ENCODE data around the gene KIF1B. TPM values are rescaled to one million over a fixed set of nuclear protein-coding genes. Genes with fewer than 3 reads are reported as not detected.

Gene KIF1B
- total RNA-seq, 4 donors from 2014 or later: 46.7 to 61.8 (median 51.4) TPM

DNA sequence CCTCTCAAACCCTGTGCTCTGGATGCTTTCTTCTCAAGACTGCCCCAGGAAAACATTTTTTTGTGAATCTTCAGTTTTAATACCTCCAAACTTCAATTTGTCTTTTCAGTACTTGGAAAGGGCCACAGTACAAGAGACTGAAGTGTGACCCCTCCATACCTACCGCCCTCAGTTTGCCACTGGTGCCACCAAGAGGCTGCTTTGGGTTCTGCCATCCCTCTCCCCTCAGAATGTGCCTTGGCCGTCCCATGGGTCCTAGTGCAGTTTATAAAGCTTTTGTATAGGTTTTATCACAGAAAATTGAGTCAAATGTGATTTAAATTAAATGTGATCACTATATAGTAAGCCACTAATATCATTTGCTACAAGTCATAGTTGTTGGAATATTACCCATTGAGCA is 127.7 kb downstream of the KIF1B start:
- no peak for TF ChIP-seq CTCF (IDR thresholded peaks at IDR 0.05; ENCODE audit: low read depth)

- no peak for TF ChIP-seq CTCF (IDR thresholded peaks at IDR 0.05; ENCODE audit: low read depth)
These were observed 128.2 kb downstream of the KIF1B start for GRCh38 chr1:10338611-10339010.

DNA sequence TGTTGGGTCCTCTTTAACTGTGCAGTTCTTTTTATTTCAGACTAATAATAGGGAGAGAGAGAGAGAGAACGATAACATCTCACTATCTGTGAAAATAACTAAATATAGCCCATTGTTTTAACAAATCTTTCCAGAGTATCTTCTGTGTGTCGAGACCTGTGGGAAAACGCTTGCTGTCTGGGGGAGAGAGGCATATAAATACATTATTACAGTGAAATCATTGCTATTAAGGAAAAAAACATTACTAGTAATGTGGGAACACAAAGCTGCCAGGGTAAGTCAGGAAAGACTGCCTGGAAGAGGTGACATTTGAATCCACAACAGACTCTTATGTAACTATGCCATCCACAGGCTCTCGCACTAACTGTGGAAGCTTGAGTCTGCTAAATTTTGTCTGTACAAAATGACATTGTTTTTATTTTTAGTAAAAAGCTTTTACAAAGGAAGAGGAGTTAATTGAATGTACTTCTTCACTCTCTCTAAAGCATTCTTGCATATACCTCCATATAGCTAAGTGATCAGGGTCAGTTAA is 128.7 kb downstream of the KIF1B start:
- TF ChIP-seq CTCF (IDR thresholded peaks at IDR 0.05; ENCODE audit: low read depth): no peak

GRCh38 chr1:10339815-10340214 is 129.4 kb downstream of the KIF1B start:
- TF ChIP-seq CTCF (IDR thresholded peaks at IDR 0.05; ENCODE audit: low read depth): no peak

DNA sequence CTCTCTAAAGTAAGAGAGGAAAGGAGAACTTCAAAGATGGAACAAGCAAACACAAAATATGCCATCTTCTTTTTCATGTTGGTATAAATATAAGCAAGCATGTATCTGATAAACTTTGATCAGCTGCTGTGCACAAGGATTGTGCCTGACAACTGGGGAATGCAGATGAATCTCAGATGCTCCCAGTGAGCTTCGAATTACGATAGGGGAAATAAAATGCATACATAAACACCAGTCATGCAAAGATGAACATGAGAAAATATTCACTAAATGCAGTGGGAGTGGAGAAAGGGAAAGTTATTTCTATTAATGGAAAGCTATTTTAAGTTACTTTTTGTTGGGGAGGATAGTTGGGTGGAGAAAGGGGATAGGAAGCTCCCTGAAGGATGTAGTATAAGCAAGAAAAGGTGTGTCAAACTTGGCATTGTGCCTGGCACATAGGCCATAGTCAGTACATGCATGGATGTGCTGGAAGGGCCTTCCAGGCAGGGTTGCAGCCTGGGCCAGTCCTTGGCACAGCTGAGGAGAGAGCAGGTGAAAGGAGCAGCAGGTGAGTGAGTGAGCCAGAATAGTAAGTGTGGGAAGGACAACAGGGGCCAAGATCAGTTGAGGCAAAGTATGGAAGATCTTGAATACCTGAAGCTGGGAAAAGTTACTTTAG is 130.7 kb downstream of the KIF1B start:
- TF ChIP-seq CTCF (IDR thresholded peaks at IDR 0.05; ENCODE audit: low read depth): no peak

DNA sequence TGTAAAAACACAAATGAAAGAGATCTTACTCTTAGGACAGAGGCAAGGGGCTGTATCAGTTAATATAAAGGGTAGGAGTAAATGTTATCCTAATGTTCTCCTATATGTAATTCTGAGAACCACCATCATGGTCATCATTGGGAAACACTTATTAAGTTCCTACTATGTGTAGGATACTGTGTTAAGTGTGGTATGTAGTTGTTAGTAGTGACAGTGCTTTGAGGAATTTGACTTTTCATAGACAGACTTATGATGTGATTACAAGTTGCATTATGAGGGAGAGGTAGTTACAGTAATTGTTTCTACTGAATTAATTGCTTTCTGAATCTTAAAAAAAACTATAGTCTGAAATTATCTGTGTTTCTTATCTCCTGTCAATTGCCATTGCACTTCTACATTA is 136.7 kb downstream of the KIF1B start:
- no peak for TF ChIP-seq CTCF (IDR thresholded peaks at IDR 0.05; ENCODE audit: low read depth)

DNA sequence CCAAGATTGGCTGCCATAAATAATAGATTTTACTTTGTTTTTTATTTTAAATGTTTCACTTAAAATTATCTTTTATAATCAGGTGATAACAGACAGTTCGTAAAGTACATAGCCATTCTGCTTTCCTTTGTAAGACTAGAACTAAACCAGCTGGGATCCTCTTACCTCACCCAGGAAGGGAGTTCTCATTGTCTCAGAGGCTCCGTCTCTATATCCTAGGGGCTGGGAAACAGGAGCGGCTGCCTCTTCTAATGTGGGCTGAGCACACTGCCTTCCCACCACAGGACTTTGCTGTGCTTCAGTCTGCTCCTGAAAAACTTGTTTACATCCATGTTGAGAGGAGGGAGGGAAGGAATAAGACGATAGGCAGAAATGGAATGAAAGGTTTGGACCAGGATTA is 142.9 kb downstream of the KIF1B start:
- no peak for TF ChIP-seq CTCF (IDR thresholded peaks at IDR 0.05; ENCODE audit: low read depth)

Data from subcutaneous adipose tissue (tissue), 4 donors.